Measurements from ENCODE around the gene SPI1. TPM values are rescaled to one million over a fixed set of nuclear protein-coding genes. Genes with fewer than 3 reads are reported as not detected.
A peak's percentile ranks its signal among the peaks of the same experiment; 100 is the strongest.

SPI1 gene
- total and polyA plus RNA-seq, 5 donors: 5.9 to 24.1 (median 18.2) TPM

DNA sequence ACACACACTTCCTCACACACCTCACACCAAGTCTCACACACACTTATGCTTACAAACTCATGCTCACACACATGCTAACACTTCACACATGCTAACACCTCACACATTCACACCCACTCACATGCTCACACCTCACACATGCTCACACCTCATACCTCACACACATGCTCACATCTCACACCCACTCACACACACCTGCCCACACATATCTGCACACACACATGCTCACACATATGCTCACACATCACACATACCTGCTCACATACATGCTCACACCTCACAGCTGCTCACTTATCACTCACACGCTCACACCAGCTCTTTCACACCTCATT is 21.4 kb downstream of the SPI1 start:
- Histone ChIP-seq H3K27ac (ENCODE audit: low read length) (no peak overlapping the region), H3K4me3 (ENCODE audit: low read length) (no peak overlapping the region), H3K4me1 (ENCODE audit: control insufficient read depth, insufficient read depth, low read length) (no peaks in the 10 kb centered on the region), H3K9me3 (ENCODE audit: control insufficient read depth, low read length) (no peaks in the 10 kb centered on the region), H3K27me3 (ENCODE audit: control insufficient read depth, insufficient read depth) (no peaks in the 10 kb centered on the region)
- DNase-seq: peak in 1 of 3 donors; percentile 2
- no peak for ATAC-seq
- WGBS: 97% methylated on average over 1 of the region's 1 CpG
- intact Hi-C loops (cut with DNase I): loop anchor here (2.0 to 10.0 kb wide), 5 partner anchors 82 to 180 kb away; partner anchors contain the start of genes MADD (in 2 of the 4), NR1H3 (in 2 of the 4), ARFGAP2 (in 1 of the 4) and PACSIN3 (in 1 of the 4)

DNA sequence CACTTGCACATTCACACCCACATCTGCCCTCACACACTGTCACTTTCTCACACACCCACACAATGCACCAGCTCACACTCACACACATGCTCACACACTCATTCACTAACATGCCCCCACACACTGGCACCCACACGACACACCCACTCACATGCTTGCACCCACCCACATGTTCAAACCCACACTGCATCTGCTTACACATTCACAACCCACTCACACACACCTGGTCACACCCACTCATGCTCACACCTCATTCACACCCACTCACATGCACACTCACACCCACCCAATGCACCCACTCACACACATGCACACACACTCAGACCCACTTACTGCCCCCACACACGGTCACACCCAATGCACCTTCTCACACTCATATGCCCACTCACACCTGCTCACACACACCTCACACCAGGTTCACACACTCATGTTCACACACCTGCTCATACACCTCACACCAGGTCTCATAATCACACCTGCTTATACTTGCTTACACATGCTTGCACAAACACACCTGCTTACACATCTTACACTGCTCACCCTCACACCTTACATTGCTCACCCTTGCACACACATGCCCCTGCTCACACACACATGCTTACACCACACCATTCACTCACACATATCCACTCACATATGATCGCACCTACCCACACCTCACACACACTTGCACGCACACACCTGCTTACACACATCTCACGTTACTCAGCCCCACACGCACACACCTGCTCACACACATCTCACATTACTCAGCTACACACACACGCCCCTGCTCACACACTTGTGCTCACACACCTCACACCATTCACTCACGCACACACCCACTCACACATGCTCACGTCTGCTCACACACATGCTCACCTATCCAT is 22.0 kb downstream of the SPI1 start:
- WGBS: 94% methylated on average over 9 of the region's 9 CpGs
- H3K9me3 ChIP-seq (ENCODE audit: control insufficient read depth, low read length): no peaks in the 10 kb centered on the region
- H3K4me3 ChIP-seq (ENCODE audit: low read length): no peak overlapping the region
- intact Hi-C loops (cut with DNase I): loop anchor here (2.0 to 10.0 kb wide), 5 partner anchors 82 to 180 kb away; partner anchors contain the start of genes MADD (in 2 of the 4), NR1H3 (in 2 of the 4), ARFGAP2 (in 1 of the 4) and PACSIN3 (in 1 of the 4)
- H3K27ac ChIP-seq (ENCODE audit: low read length): no peak overlapping the region
- peak in 2 of 3 donors; percentile 9 to 27 for DNase-seq
- ATAC-seq: no peak
- H3K4me1 ChIP-seq (ENCODE audit: control insufficient read depth, insufficient read depth, low read length): no peaks in the 10 kb centered on the region
- no peaks in the 10 kb centered on the region for H3K27me3 ChIP-seq (ENCODE audit: control insufficient read depth, insufficient read depth)

DNA sequence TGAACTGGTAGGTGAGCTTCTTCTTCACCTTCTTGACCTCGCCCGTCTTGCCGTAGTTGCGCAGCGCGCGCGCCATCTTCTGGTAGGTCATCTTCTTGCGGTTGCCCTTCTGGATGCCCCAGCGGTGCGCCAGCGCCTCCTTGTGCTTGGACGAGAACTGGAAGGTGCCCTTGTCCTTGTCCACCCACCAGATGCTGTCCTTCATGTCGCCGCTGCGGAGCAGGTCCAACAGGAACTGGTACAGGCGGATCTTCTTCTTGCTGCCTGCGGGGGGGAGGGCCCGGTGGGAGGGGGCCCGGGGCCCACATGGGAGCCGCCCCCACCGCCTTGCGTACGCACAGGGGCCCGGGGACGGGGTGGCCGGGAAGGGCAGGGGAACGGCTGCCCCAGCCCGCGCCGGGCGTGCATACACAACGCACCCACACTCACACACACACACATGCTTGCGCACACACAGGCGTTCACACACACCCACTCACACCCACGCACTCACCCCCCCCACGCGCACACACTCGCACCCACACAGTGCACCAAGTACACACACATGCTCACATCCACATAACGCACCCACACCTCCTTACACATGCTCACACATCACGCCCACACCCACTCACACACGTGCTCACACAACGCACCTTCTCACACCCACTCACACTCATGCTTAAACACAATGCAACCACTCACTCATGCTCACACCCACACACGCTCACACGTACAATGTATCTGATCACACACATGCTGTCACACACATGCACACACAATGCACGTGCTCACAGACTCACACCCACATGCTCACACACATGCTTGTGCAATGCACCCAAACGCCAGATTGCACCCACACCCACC is 22.8 kb downstream of the SPI1 start:
- intact Hi-C loops (cut with DNase I): loop anchor here (2.0 to 10.0 kb wide), 5 partner anchors 81 to 179 kb away; partner anchors contain the start of genes MADD (in 2 of the 4), NR1H3 (in 2 of the 4), ARFGAP2 (in 1 of the 4) and PACSIN3 (in 1 of the 4)

DNA sequence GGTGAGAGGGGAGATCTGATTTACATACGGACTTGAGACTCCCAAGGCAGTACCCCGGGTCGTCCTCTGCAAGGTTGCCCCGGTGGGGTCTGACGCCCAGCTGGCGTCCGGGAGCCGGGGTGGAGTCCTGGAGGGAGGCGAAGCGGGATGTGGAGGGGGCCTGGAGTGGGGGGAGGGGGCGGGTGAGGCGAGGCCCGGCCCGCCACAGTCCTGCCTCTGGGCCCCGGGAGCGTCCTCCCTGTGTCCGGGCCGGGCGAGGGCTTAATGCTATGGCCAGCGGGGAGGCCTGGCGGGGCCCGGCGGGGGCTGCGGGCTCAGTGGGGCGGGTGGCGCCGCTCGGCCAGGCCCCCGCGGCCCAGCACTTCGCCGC is 23.4 kb downstream of the SPI1 start:
- peak overlapping the region; percentile 59 for H3K4me3 ChIP-seq (ENCODE audit: low read length)
- H3K9me3 ChIP-seq (ENCODE audit: control insufficient read depth, low read length): no peaks in the 10 kb centered on the region
- H3K27ac ChIP-seq (ENCODE audit: low read length): peak overlapping the region; percentile 67
- H3K27me3 ChIP-seq (ENCODE audit: control insufficient read depth, insufficient read depth): no peaks in the 10 kb centered on the region
- 16% methylated on average over 32 of the region's 32 CpGs for WGBS
- no peaks in the 10 kb centered on the region for H3K4me1 ChIP-seq (ENCODE audit: control insufficient read depth, insufficient read depth, low read length)
- ATAC-seq: no peak
- intact Hi-C loops (cut with DNase I): loop anchor here (5.0 to 10.0 kb wide), 5 partner anchors 80 to 178 kb away; partner anchors contain the start of genes MADD (in 2 of the 4), NR1H3 (in 2 of the 4), ARFGAP2 (in 1 of the 4) and PACSIN3 (in 1 of the 4)
- no peak for DNase-seq

More for the DNA sequence above, 22.8 kb downstream of the SPI1 start:
- WGBS: 30% methylated on average over 47 of the region's 47 CpGs
- H3K27me3 ChIP-seq (ENCODE audit: control insufficient read depth, insufficient read depth): no peaks in the 10 kb centered on the region
- peak; percentile 54 to 57 for ATAC-seq
- no peaks in the 10 kb centered on the region for H3K9me3 ChIP-seq (ENCODE audit: control insufficient read depth, low read length)
- H3K4me3 ChIP-seq (ENCODE audit: low read length): peak overlapping the region; percentile 59
- peak; percentile 94 to 98 (median 98) for DNase-seq
- H3K4me1 ChIP-seq (ENCODE audit: control insufficient read depth, insufficient read depth, low read length): no peaks in the 10 kb centered on the region
- peak overlapping the region; percentile 1 for H3K27ac ChIP-seq (ENCODE audit: low read length)

DNA sequence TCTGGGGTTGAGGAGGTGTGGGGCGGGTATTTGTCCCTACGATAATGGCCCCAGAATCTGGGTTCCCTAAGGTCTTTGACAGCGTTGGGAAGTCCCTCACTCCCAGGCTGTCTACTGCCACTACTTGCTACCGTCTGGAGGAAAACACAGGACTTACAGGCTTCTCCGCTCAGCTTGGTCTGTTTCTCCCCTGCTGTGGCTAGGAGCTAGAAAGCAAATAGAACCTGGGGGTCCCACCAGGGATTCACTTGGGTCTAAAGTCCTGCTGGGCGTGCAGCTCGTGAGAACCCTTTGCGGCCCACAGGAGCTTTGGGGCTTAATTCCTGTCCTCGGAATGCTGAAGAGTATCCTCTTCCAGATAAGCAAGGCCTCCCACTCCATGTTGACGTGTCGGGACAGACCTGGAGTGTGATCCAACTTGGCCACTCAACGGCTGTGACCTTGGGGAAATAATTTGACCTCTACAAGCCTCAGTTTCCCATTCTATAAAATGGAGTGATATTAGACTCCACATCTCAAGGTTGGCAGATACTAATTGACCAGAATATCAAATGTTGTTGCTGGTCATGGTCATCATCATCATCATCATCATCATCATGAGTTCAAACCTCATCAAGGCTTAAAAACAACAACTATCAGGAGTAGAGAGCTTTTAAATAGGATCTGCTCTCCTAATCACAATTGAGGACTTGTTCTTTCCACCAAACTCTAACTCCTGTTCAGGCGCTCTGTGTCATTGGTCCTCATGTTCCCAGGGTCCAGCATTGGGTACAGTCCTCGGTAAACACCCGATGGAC is 24.2 kb downstream of the SPI1 start:
- H3K27ac ChIP-seq (ENCODE audit: low read length): peak overlapping the region; percentile 67
- no peaks in the 10 kb centered on the region for H3K9me3 ChIP-seq (ENCODE audit: control insufficient read depth, low read length)
- ATAC-seq (no peak), DNase-seq (peak in 2 of 3 donors; percentile 14 to 35)
- H3K4me1 ChIP-seq (ENCODE audit: control insufficient read depth, insufficient read depth, low read length): no peaks in the 10 kb centered on the region
- intact Hi-C loops (cut with DNase I): loop anchor here in 3 of 4 donors (5.0 to 10.0 kb wide), 4 partner anchors 79 to 177 kb away; partner anchors contain the start of genes MADD (in 2 of the 3), ARFGAP2 (in 1 of the 3), NR1H3 (in 1 of the 3) and PACSIN3 (in 1 of the 3)
- 73% methylated on average over 15 of the region's 15 CpGs for WGBS
- no peaks in the 10 kb centered on the region for H3K27me3 ChIP-seq (ENCODE audit: control insufficient read depth, insufficient read depth)
- no peak overlapping the region for H3K4me3 ChIP-seq (ENCODE audit: low read length)

DNA sequence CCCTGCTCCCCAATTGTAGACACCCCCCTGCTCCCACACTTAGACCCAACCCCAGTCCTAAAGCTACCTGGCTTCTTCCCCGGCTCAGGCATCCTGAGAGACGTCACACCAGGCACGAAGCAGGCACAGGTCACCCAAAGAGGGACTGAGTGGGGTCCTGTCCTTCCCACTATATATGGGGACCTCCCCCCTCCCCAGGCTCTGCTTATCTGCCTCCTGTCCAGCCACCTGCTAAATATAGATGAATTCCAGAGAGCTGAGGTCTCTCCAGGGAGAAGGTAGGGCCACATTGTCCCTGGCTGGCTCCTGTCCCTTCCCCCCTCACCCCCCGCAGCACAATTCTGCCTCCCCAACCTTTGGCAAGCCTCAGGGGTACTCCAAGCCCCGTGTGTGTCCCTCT is 25.8 kb downstream of the SPI1 start, which contains the start of gene MYBPC3:
Gene MYBPC3 (minus strand): TSS at position 147 of the 400 bp plus-strand sequence. CDS start 55 bp downstream, at position 92.
- Histone ChIP-seq H3K9me3 (ENCODE audit: control insufficient read depth, low read length) (no peaks in the 10 kb centered on the region), H3K4me3 (ENCODE audit: low read length) (peak within 1 kb of the TSS; percentile 37), H3K4me1 (ENCODE audit: control insufficient read depth, insufficient read depth, low read length) (no peaks in the 10 kb centered on the region), H3K27me3 (ENCODE audit: control insufficient read depth, insufficient read depth) (no peaks in the 10 kb centered on the region), H3K27ac (ENCODE audit: low read length) (peak within 1 kb of the TSS; percentile 92)
- intact Hi-C loops (cut with DNase I): loop anchor here in 3 of 4 donors (5.0 to 10.0 kb wide), 4 partner anchors 78 to 175 kb away; partner anchors contain the start of genes MADD (in 2 of the 3), ARFGAP2 (in 1 of the 3), NR1H3 (in 1 of the 3) and PACSIN3 (in 1 of the 3)
- ATAC-seq (peak; percentile 53 to 62), DNase-seq (peak; percentile 41 to 77 (median 67))
- WGBS: 48% methylated on average over 5 of the region's 5 CpGs

DNA sequence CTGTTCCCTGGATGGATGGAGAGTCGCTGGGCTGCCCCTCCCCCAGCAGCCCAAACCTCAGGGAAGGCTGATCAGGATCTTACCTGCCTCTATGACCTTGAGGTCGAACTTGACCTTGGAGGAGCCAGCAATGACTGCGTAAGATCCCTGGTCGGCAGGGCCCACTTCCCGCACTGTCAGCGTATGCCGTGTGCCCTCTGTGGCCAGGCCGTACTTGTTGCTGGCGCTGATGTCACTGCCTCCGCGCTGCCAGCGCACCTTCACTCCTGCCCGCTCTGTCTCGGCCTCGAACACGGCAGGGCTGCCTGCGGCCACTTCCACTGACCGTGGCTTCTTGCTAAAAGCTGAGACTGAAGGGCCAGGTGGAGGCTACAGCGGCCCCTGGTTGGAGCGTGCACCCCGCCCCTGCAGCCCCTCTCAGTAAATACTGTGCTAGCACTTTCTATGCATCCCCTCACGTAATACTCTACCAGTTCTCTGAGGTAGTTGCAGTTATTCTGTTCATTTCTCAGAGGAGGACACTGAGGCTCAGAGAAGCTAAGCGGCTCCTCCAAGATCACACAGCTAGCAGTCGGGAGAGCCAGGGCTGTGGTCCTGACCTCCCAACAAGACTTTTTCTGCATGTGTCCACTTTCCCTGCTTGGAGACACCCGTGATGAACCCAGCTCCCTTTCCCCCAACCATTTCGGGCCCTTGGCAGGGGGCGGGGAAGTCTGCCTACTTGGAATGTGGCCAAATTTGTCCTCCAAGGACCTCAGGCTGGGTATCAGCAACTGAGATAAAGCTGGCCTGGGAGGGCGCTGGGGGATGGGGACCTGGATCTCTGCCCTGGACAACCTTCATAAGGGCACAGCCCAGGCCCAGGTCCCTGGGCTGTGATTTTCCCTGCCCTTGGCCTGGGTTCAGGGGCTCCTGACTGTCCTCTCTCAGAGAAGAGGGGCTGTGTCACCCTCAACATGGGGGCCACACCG is 26.9 kb downstream of the SPI1 start:
- Histone ChIP-seq H3K27me3 (ENCODE audit: control insufficient read depth, insufficient read depth) (no peaks in the 10 kb centered on the region), H3K9me3 (ENCODE audit: control insufficient read depth, low read length) (no peaks in the 10 kb centered on the region), H3K4me3 (ENCODE audit: low read length) (peak overlapping the region; percentile 37), H3K4me1 (ENCODE audit: control insufficient read depth, insufficient read depth, low read length) (no peaks in the 10 kb centered on the region), H3K27ac (ENCODE audit: low read length) (peak overlapping the region; percentile 92)
- 59% methylated on average over 29 of the region's 29 CpGs for WGBS
- peak; percentile 62 to 91 (median 87) for DNase-seq
- peak; percentile 47 to 50 for ATAC-seq
- intact Hi-C loops (cut with DNase I): loop anchor here in 3 of 4 donors (5.0 to 10.0 kb wide), 4 partner anchors 77 to 174 kb away; partner anchors contain the start of genes MADD (in 2 of the 3), ARFGAP2 (in 1 of the 3), NR1H3 (in 1 of the 3) and PACSIN3 (in 1 of the 3)

DNA sequence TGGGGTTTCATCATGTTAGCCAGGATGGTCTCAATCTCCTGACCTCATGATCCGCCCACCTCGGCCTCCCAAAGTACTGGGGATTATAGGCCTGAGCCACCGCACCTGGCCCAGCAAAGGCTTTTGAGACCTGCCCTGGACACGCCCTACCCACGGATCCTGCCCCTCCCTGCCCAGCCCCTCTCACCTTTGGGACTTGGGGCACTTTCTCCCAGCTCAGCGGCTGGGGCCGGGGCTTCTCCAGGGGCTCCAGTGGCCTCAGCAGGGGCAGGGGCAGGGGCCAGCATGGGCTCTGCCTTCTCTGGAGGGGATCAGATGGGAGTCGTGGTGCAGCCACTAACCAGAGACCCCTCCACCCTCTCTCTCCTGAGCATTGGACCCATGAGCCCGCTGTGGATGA is 28.0 kb downstream of the SPI1 start:
- Histone ChIP-seq H3K9me3 (ENCODE audit: control insufficient read depth, low read length) (no peaks in the 10 kb centered on the region), H3K4me3 (ENCODE audit: low read length) (peak overlapping the region; percentile 37), H3K27ac (ENCODE audit: low read length) (peak overlapping the region; percentile 92), H3K4me1 (ENCODE audit: control insufficient read depth, insufficient read depth, low read length) (no peaks in the 10 kb centered on the region), H3K27me3 (ENCODE audit: control insufficient read depth, insufficient read depth) (no peaks in the 10 kb centered on the region)
- intact Hi-C loops (cut with DNase I): loop anchor here in 3 of 4 donors (5.0 to 10.0 kb wide), 4 partner anchors 76 to 173 kb away; partner anchors contain the start of genes MADD (in 2 of the 3), ARFGAP2 (in 1 of the 3), NR1H3 (in 1 of the 3) and PACSIN3 (in 1 of the 3)
- DNase-seq (peak; percentile 4 to 60 (median 57)), ATAC-seq (no peak)
- WGBS: 68% methylated on average over 9 of the region's 9 CpGs

Data from right cardiac atrium (tissue), 5 donors.